Panc1 (cell line): ENCODE results near the gene CHST4. TPM values are rescaled to one million over a fixed set of nuclear protein-coding genes. Genes with fewer than 3 reads are reported as not detected.

Experiments
- ATAC-seq: fragments of 200-7000 bp; cut with Tn5 transposase; 2 replicates; pipeline ENCODE4 v1.9.1; 2020; ENCODE audit warnings: mild to moderate bottlenecking, moderate library complexity
- BruUV-seq: library from RNA; stranded (reverse); fragments of 400-500 nt; replicated peaks from 2 replicates; lab custom pipeline; 2021; lab: Mats Ljungman, UMichigan
- CTCF ChIA-PET: fragments of 300-600 bp; sonication (Branson Sonifier 250); formaldehyde crosslinking; loops from one replicate; lab custom pipeline; 2022; ENCODE audit warnings: antibody characterized with exemption; lab: Charles Lee
- POLR2A ChIA-PET: fragments of 300-600 bp; sonication (Branson Sonifier 250); formaldehyde crosslinking; loops from one replicate; lab custom pipeline; 2022; ENCODE audit warnings: antibody characterized with exemption; lab: Charles Lee
- DNase-seq: peaks from one replicate; pipeline ENCODE4 v3.0.0-alpha.2; 2010; ENCODE audit warnings: low read depth, low spot score
- H3K27ac ChIP-seq: 2 replicates; pipeline ENCODE4 v1.5.1; 2011; ENCODE audit warnings: mild to moderate bottlenecking, low read length, inconsistent platforms
- H3K27me3 ChIP-seq: fragments of 200-500 bp; sonication (Bioruptor generic); 2 replicates; pipeline ENCODE4 v1.6.0; 2014; ENCODE audit warnings: low read length, inconsistent platforms; ENCODE audit not compliant: control insufficient read depth, insufficient read depth
- H3K36me3 ChIP-seq: fragments of 200-500 bp; sonication (Bioruptor generic); 2 replicates; pipeline ENCODE4 v1.5.1; 2014; ENCODE audit warnings: inconsistent platforms, mild to moderate bottlenecking, low read length, moderate library complexity; ENCODE audit not compliant: control insufficient read depth, insufficient read depth
- H3K4me1 ChIP-seq: 2 replicates; pipeline ENCODE4 v1.5.1; 2011; ENCODE audit warnings: inconsistent platforms, mild to moderate bottlenecking, low read length, moderate library complexity; ENCODE audit not compliant: control insufficient read depth, insufficient read depth
- H3K4me3 ChIP-seq, 2 experiments: 2 replicates each; pipeline ENCODE4 v1.5.1; 2011 to 2012; ENCODE audit warnings: low read depth in 2 of 2, low read length in 2 of 2, mild to moderate bottlenecking in 2 of 2, inconsistent platforms in 1 of 2, moderate library complexity in 1 of 2
- H3K9me3 ChIP-seq: fragments of 200-500 bp; sonication (Bioruptor generic); 2 replicates; pipeline ENCODE4 v1.5.1; 2014; ENCODE audit warnings: low read depth, mild to moderate bottlenecking, inconsistent platforms, low read length, moderate library complexity; ENCODE audit not compliant: control insufficient read depth, insufficient read depth
- POLR2AphosphoS5 ChIP-seq: IDR thresholded peaks from 2 replicates; pipeline ENCODE4 v1.6.1; 2012; ENCODE audit warnings: mild to moderate bottlenecking, low read depth, low read length, moderate library complexity
- SIN3A ChIP-seq: IDR thresholded peaks from 2 replicates; pipeline ENCODE4 v1.6.1; 2012; ENCODE audit warnings: low read depth, mild to moderate bottlenecking, low read length, moderate library complexity, borderline replicate concordance; ENCODE audit not compliant: insufficient read depth
- TCF7L2 ChIP-seq: IDR thresholded peaks from 2 replicates; pipeline ENCODE4 v1.6.1; 2011; ENCODE audit warnings: mild to moderate bottlenecking, low read depth, low read length, inconsistent platforms
- in situ Hi-C: cut with HindIII; loops from 2 replicates; pipeline ENCODE4 v1.10.0; 2016; ENCODE audit warnings: low sequenced_read_pairs, low pct_unique_long_range_greater_than_20kb
- intact Hi-C: fragments of 100-400 bp; cut with micrococcal nuclease; formaldehyde crosslinking; loops from one replicate; pipeline ENCODE4 v1.10.0; 2022; ENCODE audit not compliant: unreplicated experiment
- total RNA-seq: library from RNA; stranded (reverse); gene quantifications from one replicate; pipeline ENCODE4 v1.2.1, GENCODE V29; 2021; ENCODE audit not compliant: unreplicated experiment
- TF ChIP-seq, protein P1 (sequence below), 2 experiments: IDR thresholded peaks; 2 replicates each; pipeline ENCODE4 v1.6.1; 2011 to 2012; ENCODE audit warnings: low read depth in 2 of 2, control low read depth in 1 of 2, low read length in 1 of 2, mild to moderate bottlenecking in 1 of 2, moderate library complexity in 1 of 2; ENCODE audit not compliant: insufficient read depth in 1 of 2
- TF ChIP-seq, protein P2 (sequence below): fragments of 450-650 bp; IDR thresholded peaks from 2 replicates; pipeline ENCODE4 v1.5.1; 2017; ENCODE audit warnings: mild to moderate bottlenecking

Gene CHST4
- total RNA-seq, 1 experiment from 2014 or later: 1.1 TPM

DNA sequence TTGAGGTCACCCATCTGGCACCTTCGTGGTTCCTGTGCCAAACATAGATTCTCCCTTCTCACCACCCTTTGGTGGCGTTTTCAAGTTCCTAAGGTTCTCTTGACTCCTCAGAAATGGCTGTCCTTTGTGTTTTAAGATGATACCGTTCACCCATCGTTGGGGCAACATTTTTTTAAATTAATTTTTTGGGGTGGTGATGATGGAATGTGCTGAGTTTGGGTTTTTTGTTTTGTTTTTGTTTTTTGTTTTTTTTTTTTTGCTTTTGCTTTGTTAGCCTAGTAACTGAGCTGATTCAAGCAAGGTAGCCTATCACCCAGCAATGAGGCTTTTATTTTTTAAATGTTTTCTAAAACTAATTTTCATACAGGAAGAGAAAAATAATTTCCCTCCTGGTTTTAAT lies 2.6 kb downstream of the CHST4 start:
- no TSS peak for BruUV-seq
- POLR2A ChIA-PET: interaction anchor here (0.6 kb wide), 2 partner anchors 68 to 1812 kb away, joined by 6 read pairs; no protein-coding TSS in a partner anchor
- Histone ChIP-seq H3K36me3 (no peaks in the 10 kb centered on the region), H3K4me1 (peaks cover 12% of the 10 kb centered on the region), H3K27me3 (no peaks in the 10 kb centered on the region), H3K9me3 (no peaks in the 10 kb centered on the region), H3K27ac (no peak overlapping the region), H3K4me3 (no peak overlapping the region)
- intact Hi-C loops: no loop called here
- in situ Hi-C loops: no loop called here
- ATAC-seq (no peak), DNase-seq (no peak)
- TF ChIP-seq, protein P1, sequence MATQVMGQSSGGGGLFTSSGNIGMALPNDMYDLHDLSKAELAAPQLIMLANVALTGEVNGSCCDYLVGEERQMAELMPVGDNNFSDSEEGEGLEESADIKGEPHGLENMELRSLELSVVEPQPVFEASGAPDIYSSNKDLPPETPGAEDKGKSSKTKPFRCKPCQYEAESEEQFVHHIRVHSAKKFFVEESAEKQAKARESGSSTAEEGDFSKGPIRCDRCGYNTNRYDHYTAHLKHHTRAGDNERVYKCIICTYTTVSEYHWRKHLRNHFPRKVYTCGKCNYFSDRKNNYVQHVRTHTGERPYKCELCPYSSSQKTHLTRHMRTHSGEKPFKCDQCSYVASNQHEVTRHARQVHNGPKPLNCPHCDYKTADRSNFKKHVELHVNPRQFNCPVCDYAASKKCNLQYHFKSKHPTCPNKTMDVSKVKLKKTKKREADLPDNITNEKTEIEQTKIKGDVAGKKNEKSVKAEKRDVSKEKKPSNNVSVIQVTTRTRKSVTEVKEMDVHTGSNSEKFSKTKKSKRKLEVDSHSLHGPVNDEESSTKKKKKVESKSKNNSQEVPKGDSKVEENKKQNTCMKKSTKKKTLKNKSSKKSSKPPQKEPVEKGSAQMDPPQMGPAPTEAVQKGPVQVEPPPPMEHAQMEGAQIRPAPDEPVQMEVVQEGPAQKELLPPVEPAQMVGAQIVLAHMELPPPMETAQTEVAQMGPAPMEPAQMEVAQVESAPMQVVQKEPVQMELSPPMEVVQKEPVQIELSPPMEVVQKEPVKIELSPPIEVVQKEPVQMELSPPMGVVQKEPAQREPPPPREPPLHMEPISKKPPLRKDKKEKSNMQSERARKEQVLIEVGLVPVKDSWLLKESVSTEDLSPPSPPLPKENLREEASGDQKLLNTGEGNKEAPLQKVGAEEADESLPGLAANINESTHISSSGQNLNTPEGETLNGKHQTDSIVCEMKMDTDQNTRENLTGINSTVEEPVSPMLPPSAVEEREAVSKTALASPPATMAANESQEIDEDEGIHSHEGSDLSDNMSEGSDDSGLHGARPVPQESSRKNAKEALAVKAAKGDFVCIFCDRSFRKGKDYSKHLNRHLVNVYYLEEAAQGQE (IDR thresholded peaks at IDR 0.05; ENCODE audit: insufficient read depth in 1 of 2, low read depth in 2 of 2, low read length in 1 of 2): no peak
- no peak for TF ChIP-seq TCF7L2
- TF ChIP-seq POLR2AphosphoS5: no peak
- TF ChIP-seq SIN3A: no peak
- TF ChIP-seq, protein P2, sequence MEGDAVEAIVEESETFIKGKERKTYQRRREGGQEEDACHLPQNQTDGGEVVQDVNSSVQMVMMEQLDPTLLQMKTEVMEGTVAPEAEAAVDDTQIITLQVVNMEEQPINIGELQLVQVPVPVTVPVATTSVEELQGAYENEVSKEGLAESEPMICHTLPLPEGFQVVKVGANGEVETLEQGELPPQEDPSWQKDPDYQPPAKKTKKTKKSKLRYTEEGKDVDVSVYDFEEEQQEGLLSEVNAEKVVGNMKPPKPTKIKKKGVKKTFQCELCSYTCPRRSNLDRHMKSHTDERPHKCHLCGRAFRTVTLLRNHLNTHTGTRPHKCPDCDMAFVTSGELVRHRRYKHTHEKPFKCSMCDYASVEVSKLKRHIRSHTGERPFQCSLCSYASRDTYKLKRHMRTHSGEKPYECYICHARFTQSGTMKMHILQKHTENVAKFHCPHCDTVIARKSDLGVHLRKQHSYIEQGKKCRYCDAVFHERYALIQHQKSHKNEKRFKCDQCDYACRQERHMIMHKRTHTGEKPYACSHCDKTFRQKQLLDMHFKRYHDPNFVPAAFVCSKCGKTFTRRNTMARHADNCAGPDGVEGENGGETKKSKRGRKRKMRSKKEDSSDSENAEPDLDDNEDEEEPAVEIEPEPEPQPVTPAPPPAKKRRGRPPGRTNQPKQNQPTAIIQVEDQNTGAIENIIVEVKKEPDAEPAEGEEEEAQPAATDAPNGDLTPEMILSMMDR: no peak
- CTCF ChIA-PET: interaction anchor here (0.6 kb wide), 1 partner anchor 45 kb away, joined by 5 read pairs; no protein-coding TSS in a partner anchor

DNA sequence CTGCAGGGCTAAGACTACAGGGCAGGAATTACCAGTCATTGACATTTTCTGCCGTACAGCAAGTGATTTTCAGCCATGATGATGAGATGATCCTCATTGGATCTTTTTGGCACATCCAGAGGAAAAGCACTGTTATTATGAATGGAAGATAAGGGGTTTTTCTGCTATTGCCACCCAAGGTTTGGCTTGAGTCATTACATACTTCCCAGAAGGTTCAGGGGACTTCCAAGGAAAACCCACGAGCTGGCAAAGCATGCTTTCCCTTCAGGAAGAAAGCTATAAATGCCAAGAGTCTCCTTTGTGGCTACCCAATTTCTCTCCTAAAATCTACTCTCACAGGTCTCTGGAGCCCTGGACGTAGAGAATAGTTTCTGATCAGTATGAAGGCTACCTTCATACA lies 6.1 kb downstream of the CHST4 start:
- CTCF ChIA-PET: interaction anchor here (1.0 kb wide), 1 partner anchor 93 kb away, joined by 3 read pairs; no protein-coding TSS in a partner anchor
- intact Hi-C loops: no loop called here
- in situ Hi-C loops: no loop called here
- BruUV-seq: no TSS peak
- Histone ChIP-seq H3K27ac (no peak overlapping the region), H3K4me1 (no peaks in the 10 kb centered on the region), H3K36me3 (no peaks in the 10 kb centered on the region), H3K9me3 (no peaks in the 10 kb centered on the region), H3K4me3 (no peak overlapping the region), H3K27me3 (no peaks in the 10 kb centered on the region)
- TF ChIP-seq TCF7L2 (no peak), POLR2AphosphoS5 (no peak), SIN3A (no peak)
- TF ChIP-seq, protein P2: no peak
- TF ChIP-seq, protein P1 (IDR thresholded peaks at IDR 0.05; ENCODE audit: insufficient read depth in 1 of 2, low read depth in 2 of 2, low read length in 1 of 2): no peak
- ATAC-seq: no peak
- POLR2A ChIA-PET: no interaction called here
- no peak for DNase-seq
